Measurements from ENCODE around the gene MTRF1L. TPM values are rescaled to one million over a fixed set of nuclear protein-coding genes. Genes with fewer than 3 reads are reported as not detected.
"Not testable (repeated sequence)": the region's sequence is repeated elsewhere in the genome, so short reads cannot be mapped to it uniquely, and the experiment has no call there.

MTRF1L gene
- total RNA-seq, 1 donor from 2014 or later, result 21.3 TPM

DNA sequence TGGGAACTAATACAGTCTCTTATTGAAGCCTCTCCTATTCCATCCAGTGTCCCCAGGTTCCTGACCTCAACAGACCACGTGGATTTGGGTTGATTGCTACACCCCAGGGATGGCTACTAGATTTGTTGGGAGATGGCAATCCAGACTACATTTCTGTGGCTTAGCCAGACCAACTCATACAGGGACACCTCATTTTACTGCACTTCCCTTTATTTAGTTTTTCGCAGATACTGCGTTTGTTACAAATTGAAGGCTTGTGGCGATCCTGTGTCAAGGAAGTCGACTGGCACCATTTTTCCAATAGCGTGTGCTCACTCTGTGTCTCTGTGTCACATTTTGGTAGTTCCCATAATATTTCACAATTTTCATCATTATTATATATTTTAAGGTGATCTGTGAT, 10.3 kb upstream of the MTRF1L start:
- ATAC-seq (ENCODE audit: low read depth) (no peak), DNase-seq (no peak)
- no peak overlapping the region for H3K4me3 Mint-ChIP-seq
- H3K4me1 Mint-ChIP-seq, result no peaks in the 10 kb centered on the region
- CTCF ChIA-PET, result no interaction called here
- H3K9me3 Mint-ChIP-seq, result no peaks in the 10 kb centered on the region
- intact Hi-C loops (cut with micrococcal nuclease), result no loop called here
- POLR2A ChIA-PET, result no interaction called here
- H3K27me3 Mint-ChIP-seq, result peaks cover 11% of the 10 kb centered on the region
- TF ChIP-seq, protein P1, sequence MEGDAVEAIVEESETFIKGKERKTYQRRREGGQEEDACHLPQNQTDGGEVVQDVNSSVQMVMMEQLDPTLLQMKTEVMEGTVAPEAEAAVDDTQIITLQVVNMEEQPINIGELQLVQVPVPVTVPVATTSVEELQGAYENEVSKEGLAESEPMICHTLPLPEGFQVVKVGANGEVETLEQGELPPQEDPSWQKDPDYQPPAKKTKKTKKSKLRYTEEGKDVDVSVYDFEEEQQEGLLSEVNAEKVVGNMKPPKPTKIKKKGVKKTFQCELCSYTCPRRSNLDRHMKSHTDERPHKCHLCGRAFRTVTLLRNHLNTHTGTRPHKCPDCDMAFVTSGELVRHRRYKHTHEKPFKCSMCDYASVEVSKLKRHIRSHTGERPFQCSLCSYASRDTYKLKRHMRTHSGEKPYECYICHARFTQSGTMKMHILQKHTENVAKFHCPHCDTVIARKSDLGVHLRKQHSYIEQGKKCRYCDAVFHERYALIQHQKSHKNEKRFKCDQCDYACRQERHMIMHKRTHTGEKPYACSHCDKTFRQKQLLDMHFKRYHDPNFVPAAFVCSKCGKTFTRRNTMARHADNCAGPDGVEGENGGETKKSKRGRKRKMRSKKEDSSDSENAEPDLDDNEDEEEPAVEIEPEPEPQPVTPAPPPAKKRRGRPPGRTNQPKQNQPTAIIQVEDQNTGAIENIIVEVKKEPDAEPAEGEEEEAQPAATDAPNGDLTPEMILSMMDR (IDR thresholded peaks at IDR 0.05), result no peak
- H3K36me3 Mint-ChIP-seq (ENCODE audit: low read depth), result no peaks in the 10 kb centered on the region
- no peak overlapping the region for H3K27ac Mint-ChIP-seq

DNA sequence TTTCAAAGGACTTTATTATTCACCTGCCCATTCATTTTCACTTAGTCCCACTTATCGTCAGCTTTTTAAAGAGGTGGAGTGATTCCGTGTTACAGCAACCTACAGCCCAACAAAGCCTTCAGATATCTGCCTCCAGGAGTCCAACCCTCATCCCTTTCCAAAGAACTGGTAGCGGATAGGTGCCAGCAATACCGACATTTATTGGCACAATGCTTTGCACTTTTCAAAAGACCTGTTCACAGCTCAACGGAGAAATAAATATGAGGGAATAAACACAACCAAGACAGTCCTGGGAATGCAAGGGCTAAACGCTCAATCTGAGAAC, 819 bp upstream of the MTRF1L start:
- Mint-ChIP-seq H3K36me3 (ENCODE audit: low read depth) (peaks cover 27% of the 10 kb centered on the region), H3K27ac (peak overlapping the region; percentile 93), H3K4me3 (peak overlapping the region; percentile 99), H3K9me3 (no peaks in the 10 kb centered on the region), H3K4me1 (peaks cover 42% of the 10 kb centered on the region), H3K27me3 (no peaks in the 10 kb centered on the region)
- ATAC-seq (ENCODE audit: low read depth) (no peak), DNase-seq (no peak)
- POLR2A ChIA-PET, result interaction anchor here (3.9 kb wide), 1 partner anchor 20 kb away, joined by 26 read pairs; the partner anchor contains the start of gene FBXO5
- intact Hi-C loops (cut with micrococcal nuclease), result loop anchor here (1.0 to 10.0 kb wide), 4 partner anchors 21 to 1619 kb away; no protein-coding TSS in a partner anchor
- TF ChIP-seq, protein P1 (IDR thresholded peaks at IDR 0.05), result no peak
- CTCF ChIA-PET, result no interaction called here

DNA sequence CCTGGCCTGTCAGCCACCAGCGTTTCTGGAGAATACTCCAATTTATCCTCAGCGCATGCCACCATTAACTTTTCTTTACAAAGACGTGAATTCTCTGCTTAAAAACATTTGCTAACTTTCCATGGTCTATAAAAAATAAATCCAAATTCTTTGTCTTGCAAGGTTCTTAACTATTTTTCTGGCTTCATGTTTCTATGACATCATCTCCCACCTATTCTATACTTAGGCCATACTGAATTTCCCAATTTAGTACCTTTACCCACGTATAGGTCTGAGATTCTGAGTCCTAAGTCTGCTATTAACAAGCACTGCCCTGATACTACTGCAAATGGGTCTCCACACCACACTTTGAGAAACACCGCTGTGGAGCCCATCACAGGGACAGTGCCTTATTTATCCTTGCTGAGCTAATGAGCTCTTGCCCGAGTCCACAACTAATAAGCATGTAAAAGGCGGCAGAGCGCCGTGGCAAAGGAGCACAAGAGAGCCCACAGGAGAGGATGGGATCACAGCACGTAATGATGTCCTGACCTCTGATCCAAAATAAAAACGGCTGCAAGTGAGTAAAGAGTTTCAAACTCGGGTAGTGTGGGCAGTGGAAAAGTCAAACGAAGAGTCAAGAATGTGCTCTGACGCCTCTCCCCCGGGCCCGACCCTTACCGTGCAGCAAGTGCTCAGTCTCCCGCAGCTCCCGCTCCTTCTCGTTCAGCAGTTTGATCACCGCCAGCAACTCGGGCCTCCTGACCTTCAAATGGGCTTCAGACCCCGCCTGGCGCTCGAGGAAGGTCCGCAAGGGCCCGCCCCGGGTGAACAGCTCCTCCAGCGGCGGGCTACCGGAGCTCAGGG, 519 bp downstream of the MTRF1L start:
- CTCF ChIA-PET, result interaction anchor here (1.3 kb wide), 1 partner anchor 19 kb away, joined by 3 read pairs; no protein-coding TSS in a partner anchor
- DNase-seq (no peak), ATAC-seq (ENCODE audit: low read depth) (no peak)
- H3K27me3 Mint-ChIP-seq, result no peaks in the 10 kb centered on the region
- H3K4me1 Mint-ChIP-seq, result peaks cover 46% of the 10 kb centered on the region
- no peaks in the 10 kb centered on the region for H3K9me3 Mint-ChIP-seq
- H3K27ac Mint-ChIP-seq, result peak overlapping the region; percentile 89
- intact Hi-C loops (cut with micrococcal nuclease), result loop anchor here (1.0 to 10.0 kb wide), 3 partner anchors 700 to 1617 kb away; partner anchors contain the start of gene RMND1
- peaks cover 37% of the 10 kb centered on the region for H3K36me3 Mint-ChIP-seq (ENCODE audit: low read depth)
- peak overlapping the region; percentile 99 for H3K4me3 Mint-ChIP-seq
- TF ChIP-seq, protein P1 (IDR thresholded peaks at IDR 0.05), result no peak
- POLR2A ChIA-PET, result interaction anchor here (0.5 to 3.9 kb wide), 2 partner anchors 19 to 1353 kb away, joined by 4 to 26 read pairs; partner anchors contain the start of gene FBXO5

DNA sequence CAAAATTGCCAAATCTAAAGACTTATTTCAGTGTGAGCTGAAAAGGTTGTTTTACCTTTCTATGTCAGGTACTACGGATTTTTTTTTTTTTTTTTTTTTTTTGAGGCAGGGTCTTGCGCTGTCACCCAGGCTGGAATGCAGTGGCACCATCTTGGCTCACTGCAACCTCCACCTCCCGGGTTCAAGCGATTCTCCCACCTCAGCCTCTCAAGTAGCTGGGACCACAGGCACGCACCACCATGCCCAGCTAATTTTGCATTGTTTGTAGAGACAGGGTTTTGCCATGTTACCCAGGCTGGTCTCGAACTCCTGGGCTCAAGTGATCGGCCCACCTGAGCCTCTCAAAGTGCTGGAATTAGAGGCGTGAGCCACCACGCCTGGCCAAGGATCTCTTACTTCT, 1.7 kb downstream of the MTRF1L start:
- Mint-ChIP-seq H3K4me3 (peak overlapping the region; percentile 99), H3K4me1 (peaks cover 52% of the 10 kb centered on the region), H3K36me3 (ENCODE audit: low read depth) (peaks cover 46% of the 10 kb centered on the region)
- intact Hi-C loops (cut with micrococcal nuclease), result loop anchor here (5.0 to 10.0 kb wide), 2 partner anchors 698 to 1616 kb away; no protein-coding TSS in a partner anchor
- H3K9me3 Mint-ChIP-seq; ATAC-seq (ENCODE audit: low read depth); H3K27me3 Mint-ChIP-seq; H3K27ac Mint-ChIP-seq; DNase-seq; CTCF ChIA-PET: not testable (repeated sequence)
- POLR2A ChIA-PET, result interaction anchor here (3.9 kb wide), 1 partner anchor 17 kb away, joined by 26 read pairs; the partner anchor contains the start of gene FBXO5

DNA sequence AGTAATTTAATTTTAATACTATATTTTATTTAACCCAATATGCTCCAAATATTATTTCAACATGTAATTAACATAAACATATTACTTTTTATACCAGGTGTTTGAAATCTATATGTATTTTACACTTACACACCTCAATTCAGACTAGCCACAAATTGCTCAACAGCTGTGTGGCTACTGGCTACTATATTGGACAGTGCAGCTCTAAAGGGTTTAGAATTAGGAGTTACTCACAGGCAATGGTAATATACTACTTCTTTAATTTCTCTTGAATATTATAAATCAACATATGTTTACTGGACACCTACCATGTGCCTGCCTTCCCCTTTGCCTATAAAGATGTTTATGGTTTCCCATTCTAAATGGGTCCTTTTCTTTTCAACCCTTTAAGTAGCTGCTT, 2.3 kb downstream of the MTRF1L start:
- intact Hi-C loops (cut with micrococcal nuclease), result loop anchor here (5.0 to 10.0 kb wide), 2 partner anchors 698 to 1615 kb away; no protein-coding TSS in a partner anchor
- Mint-ChIP-seq H3K4me1 (peaks cover 54% of the 10 kb centered on the region), H3K27me3 (no peaks in the 10 kb centered on the region), H3K4me3 (no peak overlapping the region), H3K9me3 (no peaks in the 10 kb centered on the region), H3K36me3 (ENCODE audit: low read depth) (peaks cover 48% of the 10 kb centered on the region), H3K27ac (no peak overlapping the region)
- DNase-seq (no peak), ATAC-seq (ENCODE audit: low read depth) (no peak)
- ChIA-PET CTCF (no interaction called here), POLR2A (interaction anchor here (3.9 kb wide), 1 partner anchor 17 kb away, joined by 26 read pairs; the partner anchor contains the start of gene FBXO5)
- TF ChIP-seq, protein P1 (IDR thresholded peaks at IDR 0.05), result no peak

DNA sequence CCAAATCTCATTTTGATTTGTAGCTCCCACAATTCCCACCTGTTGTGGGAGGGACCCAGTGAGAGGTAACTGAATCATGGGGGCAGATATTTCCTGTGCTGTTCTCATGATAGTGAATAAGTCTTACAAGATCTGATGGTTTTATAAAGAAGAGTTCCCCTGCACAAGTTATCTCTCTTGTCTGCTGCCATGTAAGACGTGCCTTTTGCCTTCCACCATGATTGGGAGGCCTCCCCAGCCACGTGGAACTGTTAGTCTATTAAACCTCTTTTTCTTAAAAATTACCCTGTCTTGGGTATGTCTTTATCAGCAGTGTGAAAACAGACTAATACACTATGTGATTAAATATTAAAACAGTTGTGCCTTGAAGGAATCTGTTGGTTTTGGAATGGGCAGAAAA, 3.0 kb downstream of the MTRF1L start:
- H3K27ac Mint-ChIP-seq; H3K27me3 Mint-ChIP-seq; DNase-seq; CTCF ChIA-PET; ATAC-seq (ENCODE audit: low read depth); POLR2A ChIA-PET; H3K9me3 Mint-ChIP-seq; H3K4me3 Mint-ChIP-seq; intact Hi-C loops (cut with micrococcal nuclease): not testable (repeated sequence)
- peaks cover 51% of the 10 kb centered on the region for H3K36me3 Mint-ChIP-seq (ENCODE audit: low read depth)
- H3K4me1 Mint-ChIP-seq, result peaks cover 54% of the 10 kb centered on the region

All from activated B cell treated with CpG ODN at 0.5 μM for 24 hours (primary cell).